Trophoblast cell (in vitro differentiated cells and primary cell): Measurements from ENCODE around the gene SOS2.

Source experiments
- DNase-seq, 2 donors: peaks; one replicate each; pipeline ENCODE4 v3.0.0-alpha.2; 2016
- H2AFZ ChIP-seq: 2 replicates; pipeline ENCODE4 v1.6.1; 2013; ENCODE audit warnings: low read length, moderate library complexity, mild to moderate bottlenecking; ENCODE audit not compliant: insufficient read depth, poor library complexity
- H2AK5ac ChIP-seq: 2 replicates; pipeline ENCODE4 v1.6.1; 2013; ENCODE audit warnings: mild to moderate bottlenecking, low read length
- H2BK120ac ChIP-seq: 2 replicates; pipeline ENCODE4 v1.6.1; 2013; ENCODE audit warnings: low read length, mild to moderate bottlenecking, moderate library complexity; ENCODE audit not compliant: insufficient read depth, poor library complexity
- H2BK12ac ChIP-seq: 2 replicates; pipeline ENCODE4 v1.6.1; 2013; ENCODE audit warnings: mild to moderate bottlenecking, low read length, moderate library complexity
- H2BK5ac ChIP-seq: 2 replicates; pipeline ENCODE4 v1.6.1; 2013; ENCODE audit warnings: low read length, low read depth, moderate library complexity, mild to moderate bottlenecking; ENCODE audit not compliant: poor library complexity
- H3K14ac ChIP-seq: 2 replicates; pipeline ENCODE4 v1.6.1; 2013; ENCODE audit warnings: mild to moderate bottlenecking, low read length
- H3K18ac ChIP-seq: 2 replicates; pipeline ENCODE4 v1.6.1; 2013; ENCODE audit warnings: mild to moderate bottlenecking, low read length
- H3K23ac ChIP-seq: 2 replicates; pipeline ENCODE4 v1.6.1; 2013; ENCODE audit warnings: low read length
- H3K27ac ChIP-seq: 2 replicates; pipeline ENCODE4 v1.5.1; 2013; ENCODE audit warnings: low read depth, mild to moderate bottlenecking, inconsistent platforms, low read length, moderate library complexity
- H3K27me3 ChIP-seq: 2 replicates; pipeline ENCODE4 v1.6.1; 2013; ENCODE audit warnings: inconsistent platforms, mild to moderate bottlenecking, low read length, moderate library complexity; ENCODE audit not compliant: insufficient read depth
- H3K36me3 ChIP-seq, 2 experiments: 1 replicate in 1 of 2; 2 replicates in 1 of 2; pipeline ENCODE4 v1.6.1; 2013; ENCODE audit warnings: low read length in 2 of 2, mild to moderate bottlenecking in 2 of 2, moderate library complexity in 1 of 2; ENCODE audit not compliant: insufficient read depth in 2 of 2, control insufficient read depth in 1 of 2
- H3K4ac ChIP-seq: 2 replicates; pipeline ENCODE4 v1.6.1; 2013; ENCODE audit warnings: low read depth, mild to moderate bottlenecking, low read length, moderate library complexity
- H3K4me1 ChIP-seq, 2 experiments: 1 replicate in 1 of 2; 2 replicates in 1 of 2; pipeline ENCODE4 v1.6.1; 2013; ENCODE audit warnings: low read length in 2 of 2, mild to moderate bottlenecking in 2 of 2, moderate library complexity in 1 of 2; ENCODE audit not compliant: insufficient read depth in 2 of 2, control insufficient read depth in 1 of 2
- H3K4me2 ChIP-seq: 2 replicates; pipeline ENCODE4 v1.6.1; 2013; ENCODE audit warnings: inconsistent platforms, mild to moderate bottlenecking, low read length, moderate library complexity
- H3K4me3 ChIP-seq: 2 replicates; pipeline ENCODE4 v1.5.1; 2013; ENCODE audit warnings: mild to moderate bottlenecking, low read depth, low read length, inconsistent platforms
- H3K79me1 ChIP-seq: one replicate; pipeline ENCODE4 v1.6.1; 2013; ENCODE audit warnings: low read length
- H3K79me2 ChIP-seq: 2 replicates; pipeline ENCODE4 v1.6.1; 2013; ENCODE audit warnings: low read length, mild to moderate bottlenecking; ENCODE audit not compliant: control insufficient read depth, insufficient read depth, poor library complexity
- H3K9ac ChIP-seq: 2 replicates; pipeline ENCODE4 v1.6.1; 2013; ENCODE audit warnings: mild to moderate bottlenecking, low read length
- H3K9me3 ChIP-seq: 2 replicates; pipeline ENCODE4 v1.6.1; 2013; ENCODE audit warnings: low read depth, mild to moderate bottlenecking, control low read depth, inconsistent platforms, low read length; ENCODE audit not compliant: insufficient read depth
- H4K12ac ChIP-seq: 2 replicates; pipeline ENCODE4 v1.6.1; 2013; ENCODE audit warnings: low read depth, mild to moderate bottlenecking, low read length, moderate library complexity
- H4K8ac ChIP-seq: 2 replicates; pipeline ENCODE4 v1.6.1; 2013; ENCODE audit warnings: low read depth, mild to moderate bottlenecking, low read length, moderate library complexity
- H4K91ac ChIP-seq: one replicate; pipeline ENCODE4 v1.6.1; 2013; ENCODE audit warnings: low read depth, mild to moderate bottlenecking, low read length, moderate library complexity
- WGBS: extraction: QIAGEN DNeasy Blood & Tissue Kit; methylation state at CpG from one replicate; pipeline ENCODE4 v1.1.7; 2013; ENCODE audit warnings: missing lambda C conversion rate; ENCODE audit not compliant: insufficient read length, insufficient coverage; ENCODE audit errors: extremely low coverage; 5-methylcytosine and 5-hydroxymethylcytosine counted together

Gene SOS2

GRCh38 chr14:50212726-50213125, 18.7 kb downstream of the SOS2 start:
- no CpG with 5 or more reads among the region's 3 CpGs for WGBS
- H3K27ac ChIP-seq: no peak overlapping the region
- no peak overlapping the region for H2AK5ac ChIP-seq
- no peaks in the 10 kb centered on the region for H3K36me3 ChIP-seq
- no peaks in the 10 kb centered on the region for H3K4me1 ChIP-seq
- no peak overlapping the region for H3K4me2 ChIP-seq
- no peaks in the 10 kb centered on the region for H3K27me3 ChIP-seq
- no peak overlapping the region for H4K12ac ChIP-seq
- H4K8ac ChIP-seq: no peak overlapping the region
- H2AFZ ChIP-seq: no peak overlapping the region
- no peak overlapping the region for H2BK120ac ChIP-seq
- H3K79me1 ChIP-seq: no peaks in the 10 kb centered on the region
- no peak overlapping the region for H3K23ac ChIP-seq
- H3K79me2 ChIP-seq: no peaks in the 10 kb centered on the region
- H3K9ac ChIP-seq: no peak overlapping the region
- no peak overlapping the region for H3K4me3 ChIP-seq
- no peak for DNase-seq
- H2BK12ac ChIP-seq: no peak overlapping the region
- H3K14ac ChIP-seq: no peak overlapping the region
- no peak overlapping the region for H2BK5ac ChIP-seq
- no peak overlapping the region for H3K4ac ChIP-seq
- no peak overlapping the region for H3K18ac ChIP-seq
- no peaks in the 10 kb centered on the region for H3K9me3 ChIP-seq
- no peak overlapping the region for H4K91ac ChIP-seq

- Histone ChIP-seq H2BK12ac (no peak overlapping the region), H2BK120ac (no peak overlapping the region), H4K91ac (no peak overlapping the region), H3K79me2 (no peaks in the 10 kb centered on the region), H3K4ac (no peak overlapping the region), H2AK5ac (no peak overlapping the region), H3K9ac (no peak overlapping the region), H3K23ac (no peak overlapping the region), H3K4me3 (no peak overlapping the region), H3K4me2 (no peak overlapping the region), H3K79me1 (no peaks in the 10 kb centered on the region), H3K36me3 (no peaks in the 10 kb centered on the region), H3K18ac (no peak overlapping the region), H2BK5ac (no peak overlapping the region), H4K12ac (no peak overlapping the region), H3K9me3 (no peaks in the 10 kb centered on the region), H4K8ac (no peak overlapping the region), H3K27me3 (no peaks in the 10 kb centered on the region), H2AFZ (no peak overlapping the region), H3K4me1 (no peaks in the 10 kb centered on the region), H3K27ac (no peak overlapping the region), H3K14ac (no peak overlapping the region)
- no CpG with 5 or more reads among the region's 1 CpG for WGBS
- DNase-seq: no peak
These were observed 21.3 kb downstream of the SOS2 start for GRCh38 chr14:50210074-50210473.

GRCh38 chr14:50198499-50198898, 32.9 kb downstream of the SOS2 start:
- no peak overlapping the region for H3K4ac ChIP-seq
- no peak overlapping the region for H3K27ac ChIP-seq
- no peak overlapping the region for H4K91ac ChIP-seq
- no peak overlapping the region for H3K23ac ChIP-seq
- no peak overlapping the region for H2BK5ac ChIP-seq
- no peaks in the 10 kb centered on the region for H3K9me3 ChIP-seq
- no peak overlapping the region for H4K8ac ChIP-seq
- H2BK12ac ChIP-seq: no peak overlapping the region
- H3K4me1 ChIP-seq: no peaks in the 10 kb centered on the region
- no peak overlapping the region for H3K4me3 ChIP-seq
- H3K79me2 ChIP-seq: no peaks in the 10 kb centered on the region
- H3K4me2 ChIP-seq: no peak overlapping the region
- H3K27me3 ChIP-seq: no peaks in the 10 kb centered on the region
- WGBS: no CpG with 5 or more reads among the region's 2 CpGs
- no peak overlapping the region for H3K18ac ChIP-seq
- H3K9ac ChIP-seq: no peak overlapping the region
- H2BK120ac ChIP-seq: no peak overlapping the region
- no peak overlapping the region for H2AK5ac ChIP-seq
- no peak for DNase-seq
- H2AFZ ChIP-seq: no peak overlapping the region
- no peak overlapping the region for H4K12ac ChIP-seq
- no peaks in the 10 kb centered on the region for H3K79me1 ChIP-seq
- no peak overlapping the region for H3K14ac ChIP-seq
- peaks cover 15 to 25% of the 10 kb centered on the region in 2 experiments for H3K36me3 ChIP-seq

GRCh38 chr14:50191499-50191898, 39.9 kb downstream of the SOS2 start:
- no peaks in the 10 kb centered on the region for H3K9me3 ChIP-seq
- H3K27me3 ChIP-seq: no peaks in the 10 kb centered on the region
- no CpG with 5 or more reads among the region's 1 CpG for WGBS
- no peak overlapping the region for H3K4me2 ChIP-seq
- no peak overlapping the region for H3K4ac ChIP-seq
- DNase-seq: no peak
- no peak overlapping the region for H3K23ac ChIP-seq
- no peak overlapping the region for H2BK5ac ChIP-seq
- H2AK5ac ChIP-seq: no peak overlapping the region
- no peak overlapping the region for H3K18ac ChIP-seq
- no peak overlapping the region for H3K9ac ChIP-seq
- peaks cover 11 to 13% of the 10 kb centered on the region in 2 experiments for H3K36me3 ChIP-seq
- no peak overlapping the region for H4K91ac ChIP-seq
- H4K8ac ChIP-seq: no peak overlapping the region
- H3K14ac ChIP-seq: no peak overlapping the region
- no peak overlapping the region for H2AFZ ChIP-seq
- H2BK12ac ChIP-seq: no peak overlapping the region
- no peaks in the 10 kb centered on the region for H3K4me1 ChIP-seq
- no peak overlapping the region for H3K27ac ChIP-seq
- H3K79me1 ChIP-seq: no peaks in the 10 kb centered on the region
- H3K79me2 ChIP-seq: no peaks in the 10 kb centered on the region
- H3K4me3 ChIP-seq: no peak overlapping the region
- no peak overlapping the region for H4K12ac ChIP-seq
- no peak overlapping the region for H2BK120ac ChIP-seq
